NCI-H2171 (cell line): ENCODE data around the gene PROCR.
"Not testable (repeated sequence)": the region's sequence is repeated elsewhere in the genome, so short reads cannot be mapped to it uniquely, and the experiment has no call there.

ENCODE experiments used
- DNase-seq: peaks from one replicate; lab custom pipeline; 2025; lab: John Stamatoyannopoulos, UW

PROCR gene

DNA sequence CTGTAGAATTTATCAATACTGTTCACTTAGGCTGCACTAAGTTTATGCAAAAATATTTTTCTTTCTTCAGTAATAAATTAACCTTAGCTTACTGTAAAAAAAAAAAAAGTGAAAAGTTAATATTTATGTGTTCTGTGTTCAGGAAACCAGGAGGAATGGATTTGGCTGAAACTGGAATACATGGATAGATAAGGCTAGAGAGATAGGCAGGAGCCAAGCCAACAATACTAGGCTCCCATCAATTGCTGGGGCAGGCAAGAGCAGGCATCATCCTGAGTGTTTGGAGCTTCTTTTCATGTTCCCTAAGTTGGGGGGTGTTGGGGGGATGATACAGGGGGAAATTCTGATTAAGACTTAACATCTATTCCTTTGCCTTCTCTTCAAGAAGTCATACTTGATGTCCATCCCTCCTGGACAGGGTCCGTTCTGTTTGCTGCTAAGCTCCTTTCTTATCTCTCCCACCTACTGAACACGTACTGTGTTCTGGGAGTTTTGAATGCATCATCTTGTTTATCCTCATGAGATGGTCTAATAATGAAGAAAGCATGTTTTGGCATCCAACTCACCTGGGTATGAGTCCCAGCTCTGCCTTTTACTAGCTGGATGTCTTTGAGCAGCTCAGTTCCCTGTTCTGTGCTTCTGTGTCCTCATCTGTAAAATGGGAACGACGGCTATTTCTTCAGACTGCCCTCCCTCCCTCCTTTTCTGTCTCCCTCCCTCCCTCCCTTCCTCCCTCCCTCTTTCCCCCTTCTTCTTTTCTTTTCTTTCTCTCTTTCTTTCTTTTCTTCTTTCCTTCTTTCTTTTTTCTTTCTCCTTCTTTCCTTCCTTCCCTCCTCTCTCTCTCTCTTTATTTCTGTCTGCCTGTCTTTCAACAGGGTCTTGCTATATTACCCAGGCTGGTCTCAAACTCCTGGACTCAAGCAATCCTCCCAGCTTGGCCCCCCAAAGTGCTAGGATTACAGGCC lies 6.4 kb upstream of the PROCR start:
- DNase-seq: no peak

DNA sequence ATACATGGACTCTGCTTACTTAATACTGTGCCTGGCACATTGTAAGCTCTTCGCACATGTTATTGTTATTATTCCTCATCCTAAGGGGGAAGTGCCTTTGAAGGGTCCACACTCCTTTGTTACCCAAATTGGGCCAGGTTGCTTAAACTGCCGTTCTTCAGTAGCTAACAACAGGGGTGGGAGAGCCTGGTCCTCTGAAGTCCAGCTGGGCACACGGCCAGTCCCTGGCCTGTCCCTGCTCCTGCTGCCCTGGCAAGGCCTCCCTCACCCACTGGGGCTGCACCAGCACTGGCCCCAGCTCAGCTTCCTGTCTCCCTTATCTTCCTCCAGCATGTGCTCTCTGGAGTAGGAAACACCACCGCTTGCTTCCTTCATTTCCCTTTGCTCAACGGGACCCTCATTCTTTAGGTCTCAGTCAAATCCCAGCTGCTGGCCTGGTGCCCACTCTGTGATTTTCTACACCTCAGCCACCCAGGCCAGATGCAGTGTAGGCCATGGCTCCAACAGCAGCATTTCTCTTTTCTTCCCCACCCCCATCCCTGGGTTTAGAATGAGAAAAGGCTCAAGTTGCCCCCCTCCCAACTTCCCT lies 5.5 kb upstream of the PROCR start:
- DNase-seq: no peak

DNA sequence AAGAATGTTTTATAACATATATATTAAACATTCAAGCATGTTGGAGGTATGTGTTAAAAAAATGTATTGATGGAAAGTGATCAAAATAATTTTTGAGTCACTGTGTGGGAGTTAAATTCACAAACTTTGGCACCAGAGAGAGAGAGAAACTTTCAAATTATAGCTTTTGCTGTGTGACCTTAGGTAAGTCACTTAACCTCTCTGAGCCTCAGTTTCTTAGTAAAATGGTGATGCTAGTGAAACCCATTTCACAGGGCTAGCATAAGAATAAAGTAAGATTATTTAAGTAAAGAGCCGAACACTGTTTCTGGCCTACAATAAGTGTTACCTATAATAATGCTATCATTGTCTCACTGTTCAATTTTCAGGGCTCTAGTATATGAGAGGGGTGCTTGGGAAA lies 4.1 kb upstream of the PROCR start:
- DNase-seq: no peak

DNA sequence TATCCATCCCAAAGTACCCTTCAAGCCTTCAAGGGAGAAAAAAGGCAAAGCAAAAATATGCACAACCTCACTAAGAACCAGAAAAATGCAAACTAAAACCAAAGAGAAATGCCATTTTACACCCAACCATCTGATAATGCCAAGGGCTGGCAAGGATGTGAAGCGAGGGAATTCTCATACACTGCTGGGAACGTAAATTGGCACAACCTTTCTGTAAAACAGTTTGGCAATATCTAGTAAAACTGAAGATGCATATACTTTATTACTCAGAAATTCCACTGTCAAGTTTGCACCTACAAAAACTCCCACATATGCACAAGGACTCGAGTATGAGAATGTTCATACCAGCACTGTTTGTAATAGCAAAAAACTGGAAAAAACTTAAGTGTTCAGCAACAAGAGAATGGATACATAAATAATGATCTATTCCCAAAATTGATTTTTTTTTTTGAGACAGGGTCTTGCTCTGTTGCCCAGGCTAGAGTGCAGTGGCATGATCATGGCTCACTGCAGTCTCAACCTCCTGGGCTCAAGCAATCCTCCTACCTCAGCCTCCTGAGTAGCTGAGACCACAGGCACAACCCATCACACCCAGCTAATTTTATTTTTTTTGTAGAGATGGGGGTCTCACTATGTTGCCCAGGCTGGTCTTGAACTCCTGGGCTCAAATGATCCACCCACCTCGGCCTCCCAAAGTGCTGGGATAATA lies 3.0 kb upstream of the PROCR start:
- DNase-seq: not testable (repeated sequence)

DNA sequence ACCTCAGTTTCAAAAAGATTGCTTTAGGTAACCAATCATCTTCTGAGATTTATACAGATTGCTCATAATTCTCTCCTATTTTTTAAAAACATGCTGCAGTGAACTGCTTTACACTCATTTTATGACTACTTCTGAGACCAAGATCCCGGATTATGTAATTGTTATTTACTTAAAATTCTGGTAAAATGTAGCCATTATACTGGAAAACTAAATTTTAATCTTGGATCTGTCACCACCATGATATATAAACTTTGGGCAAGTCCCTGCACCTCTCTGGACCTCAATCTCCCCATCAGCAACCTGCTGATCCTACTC lies 477 bp upstream of the PROCR start:
- no peak for DNase-seq

DNA sequence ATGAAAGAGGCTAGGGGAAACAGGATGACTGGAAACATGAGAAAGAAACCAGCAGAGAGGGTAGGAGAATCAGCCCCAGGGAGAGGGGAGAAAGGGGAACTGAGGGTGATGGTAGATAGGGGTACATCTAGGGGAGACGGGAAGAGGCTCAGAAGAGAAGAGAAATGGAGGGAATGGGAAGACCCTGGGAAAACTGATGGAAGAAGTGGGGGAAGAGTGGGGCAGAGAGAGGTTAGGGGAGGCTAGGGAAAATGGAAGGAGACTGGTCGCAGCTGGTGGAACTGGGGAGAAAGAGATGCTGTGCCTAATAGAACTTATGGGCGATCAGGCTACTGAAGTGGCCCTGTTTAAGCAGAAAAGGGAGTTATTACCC lies 548 bp downstream of the PROCR start:
- no peak for DNase-seq

DNA sequence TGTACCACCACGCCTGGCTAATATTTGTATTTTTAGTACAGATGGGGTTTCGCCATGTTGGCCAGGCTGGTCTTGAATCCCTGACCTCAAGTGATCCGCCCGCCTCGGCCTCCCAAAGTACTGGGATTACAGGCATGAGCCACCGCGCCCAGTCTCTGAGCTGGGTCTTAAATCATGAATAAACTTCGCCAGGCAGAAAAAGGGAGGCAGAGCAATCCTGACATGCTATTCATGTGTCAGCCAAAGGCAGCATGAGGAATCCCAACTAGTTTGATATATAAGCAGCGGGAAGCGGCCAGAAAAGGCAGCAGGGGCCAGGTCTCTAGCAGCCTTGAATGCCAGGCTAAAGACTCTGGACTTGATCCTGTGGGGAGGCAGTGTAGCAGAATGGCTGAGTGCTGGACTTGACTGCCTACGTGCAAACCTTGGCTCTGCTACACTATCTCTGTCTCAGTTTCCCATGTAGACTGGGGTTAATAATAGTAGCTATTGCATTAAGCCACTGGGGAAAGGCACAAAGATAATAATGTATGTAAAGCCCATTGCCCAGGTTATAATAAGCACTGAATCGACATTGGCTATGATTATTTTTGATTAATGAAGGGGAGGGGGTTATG lies 1.8 kb downstream of the PROCR start:
- DNase-seq: no peak

DNA sequence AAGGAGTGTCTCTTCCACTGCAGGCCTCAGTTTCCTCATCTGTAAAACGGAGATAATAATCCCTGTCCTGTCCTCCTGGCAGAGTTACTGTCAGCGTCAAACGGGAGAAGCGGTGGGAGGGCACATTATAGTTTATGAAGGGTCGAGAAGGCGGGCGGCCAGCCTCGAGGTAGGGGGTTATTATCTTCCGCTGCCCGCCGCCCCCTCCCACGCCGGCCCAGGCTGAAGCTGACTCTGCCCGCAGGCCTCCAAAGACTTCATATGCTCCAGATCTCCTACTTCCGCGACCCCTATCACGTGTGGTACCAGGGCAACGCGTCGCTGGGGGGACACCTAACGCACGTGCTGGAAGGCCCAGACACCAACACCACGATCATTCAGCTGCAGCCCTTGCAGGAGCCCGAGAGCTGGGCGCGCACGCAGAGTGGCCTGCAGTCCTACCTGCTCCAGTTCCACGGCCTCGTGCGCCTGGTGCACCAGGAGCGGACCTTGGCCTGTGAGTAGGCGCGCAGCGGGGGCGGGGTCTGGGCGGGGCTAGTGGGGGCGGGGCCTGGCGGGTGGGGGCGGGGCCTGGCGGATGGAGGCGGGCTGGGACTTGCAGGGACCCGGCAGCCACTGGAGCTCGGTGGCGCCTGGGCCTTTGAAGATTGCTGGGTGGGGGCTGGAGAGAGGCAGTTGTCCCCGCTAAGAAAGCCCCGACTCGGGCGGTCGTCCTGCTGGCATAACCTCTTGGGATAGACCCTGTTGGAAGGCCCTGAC lies 2.8 kb downstream of the PROCR start:
- no peak for DNase-seq

DNA sequence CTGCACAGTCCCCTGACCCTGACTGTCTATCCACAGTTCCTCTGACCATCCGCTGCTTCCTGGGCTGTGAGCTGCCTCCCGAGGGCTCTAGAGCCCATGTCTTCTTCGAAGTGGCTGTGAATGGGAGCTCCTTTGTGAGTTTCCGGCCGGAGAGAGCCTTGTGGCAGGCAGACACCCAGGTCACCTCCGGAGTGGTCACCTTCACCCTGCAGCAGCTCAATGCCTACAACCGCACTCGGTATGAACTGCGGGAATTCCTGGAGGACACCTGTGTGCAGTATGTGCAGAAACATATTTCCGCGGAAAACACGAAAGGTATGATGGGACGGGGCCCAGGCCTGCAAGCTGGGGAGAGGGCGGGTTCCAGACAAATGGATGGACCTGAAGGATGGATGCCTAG lies 4.3 kb downstream of the PROCR start:
- DNase-seq: no peak

DNA sequence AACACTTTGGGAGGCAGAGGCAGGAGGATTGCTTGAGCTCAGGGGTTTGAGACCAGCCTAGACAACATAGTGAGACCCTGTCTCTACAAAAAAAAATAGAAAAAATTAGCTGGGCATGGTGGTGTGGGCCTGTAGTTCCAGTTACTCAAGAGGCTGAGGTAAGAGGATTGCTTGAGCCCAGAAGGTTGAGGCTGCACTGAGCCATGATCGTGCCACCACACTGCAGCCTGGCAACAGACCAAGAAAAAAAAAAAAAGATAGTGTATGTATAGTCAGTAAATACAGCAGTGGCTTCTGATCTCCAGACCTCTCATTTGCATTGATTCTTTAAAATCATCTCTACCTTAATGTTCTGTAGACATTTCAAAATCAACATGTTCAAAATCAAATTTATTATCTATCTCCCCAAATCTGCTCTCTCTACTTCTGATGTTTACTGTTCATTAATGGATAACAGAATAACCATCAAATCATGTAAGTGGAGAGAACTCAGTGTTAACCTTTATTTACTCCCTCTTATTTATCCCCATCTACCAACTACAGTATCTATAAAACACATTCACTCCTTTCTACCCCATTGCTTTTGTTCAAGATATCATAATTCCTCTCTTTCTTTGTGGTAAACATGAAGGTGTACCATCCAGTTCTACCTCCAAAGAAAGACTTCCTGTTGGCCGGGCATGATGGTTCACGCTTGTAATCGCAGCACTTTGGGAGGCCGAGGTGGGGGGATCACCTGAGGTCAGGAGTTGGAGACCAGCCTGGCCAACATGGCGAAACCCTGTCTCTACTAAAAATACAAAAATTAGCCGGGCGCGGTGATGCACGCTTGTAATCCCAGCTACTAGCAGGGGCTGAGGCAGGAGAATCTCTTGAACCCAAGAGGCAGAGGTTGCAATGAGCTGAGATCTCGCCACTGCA lies 7.7 kb downstream of the PROCR start:
- DNase-seq: no peak

DNA sequence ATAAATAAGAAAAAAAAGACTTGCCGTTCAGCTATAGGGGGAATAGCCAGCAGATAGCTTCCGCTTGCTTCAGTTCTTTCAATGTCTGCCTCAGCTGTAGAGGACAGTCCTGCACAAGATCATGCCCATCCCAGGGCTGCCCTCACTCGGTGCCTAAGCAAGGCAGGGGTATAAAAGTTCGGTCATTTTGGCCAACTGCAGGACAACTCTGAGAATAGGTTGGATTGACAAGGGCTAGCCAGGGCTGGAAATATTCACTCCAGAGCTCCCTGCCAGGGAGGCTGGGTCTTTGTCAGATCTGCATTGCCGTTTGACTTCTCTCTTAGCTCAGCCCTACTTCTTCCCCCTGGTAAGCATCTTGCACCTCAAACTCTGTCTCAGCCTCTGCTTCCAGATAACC lies 8.4 kb downstream of the PROCR start:
- no peak for DNase-seq

DNA sequence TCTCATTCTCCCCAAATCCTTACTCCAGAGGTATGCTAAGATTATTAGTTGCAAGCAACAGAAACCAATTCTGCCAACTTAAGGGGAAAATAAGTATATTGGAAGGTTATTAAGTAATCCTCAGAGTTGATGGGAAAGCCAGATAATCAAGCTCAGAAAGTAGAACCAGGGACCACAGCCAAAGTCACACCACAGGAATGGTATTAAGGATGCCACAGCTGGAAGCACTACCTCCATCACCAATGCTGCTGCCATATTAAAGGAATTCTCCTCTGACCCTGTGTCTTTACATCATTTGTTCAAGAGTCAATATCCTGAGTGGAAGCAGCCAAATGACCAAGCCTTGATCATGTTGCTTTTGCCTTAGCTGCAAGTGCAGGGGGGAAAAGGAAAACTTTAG lies 9.9 kb downstream of the PROCR start:
- no peak for DNase-seq

DNA sequence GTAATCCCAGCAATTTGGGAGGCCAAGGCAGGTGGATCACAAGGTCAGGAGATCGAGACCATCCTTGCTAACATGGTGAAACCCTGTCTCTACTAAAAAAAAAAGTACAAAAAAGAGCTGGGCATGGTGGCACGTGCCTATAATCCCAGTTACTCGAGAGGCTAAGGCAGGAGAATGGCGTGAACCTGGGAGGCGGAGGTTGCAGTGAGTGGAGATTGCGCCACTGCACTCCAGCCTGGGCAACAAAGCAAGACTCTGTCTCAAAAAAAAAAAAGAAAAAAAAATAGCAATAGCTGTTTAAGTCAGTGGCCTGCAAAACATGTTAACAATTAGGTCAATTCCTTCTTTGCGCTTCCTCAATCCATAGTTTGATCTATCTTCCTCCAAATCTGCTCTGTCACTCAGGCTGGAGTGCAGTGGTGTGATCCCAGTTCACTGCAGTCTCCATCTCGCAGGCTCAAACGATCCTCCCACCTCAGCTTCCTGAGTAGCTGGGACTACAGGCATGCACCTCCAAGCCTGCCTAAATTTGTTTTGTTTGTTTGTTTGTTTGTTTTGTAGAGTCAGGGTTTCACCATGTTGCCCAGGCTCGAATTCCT lies 14.9 kb downstream of the PROCR start:
- DNase-seq: not testable (repeated sequence)

DNA sequence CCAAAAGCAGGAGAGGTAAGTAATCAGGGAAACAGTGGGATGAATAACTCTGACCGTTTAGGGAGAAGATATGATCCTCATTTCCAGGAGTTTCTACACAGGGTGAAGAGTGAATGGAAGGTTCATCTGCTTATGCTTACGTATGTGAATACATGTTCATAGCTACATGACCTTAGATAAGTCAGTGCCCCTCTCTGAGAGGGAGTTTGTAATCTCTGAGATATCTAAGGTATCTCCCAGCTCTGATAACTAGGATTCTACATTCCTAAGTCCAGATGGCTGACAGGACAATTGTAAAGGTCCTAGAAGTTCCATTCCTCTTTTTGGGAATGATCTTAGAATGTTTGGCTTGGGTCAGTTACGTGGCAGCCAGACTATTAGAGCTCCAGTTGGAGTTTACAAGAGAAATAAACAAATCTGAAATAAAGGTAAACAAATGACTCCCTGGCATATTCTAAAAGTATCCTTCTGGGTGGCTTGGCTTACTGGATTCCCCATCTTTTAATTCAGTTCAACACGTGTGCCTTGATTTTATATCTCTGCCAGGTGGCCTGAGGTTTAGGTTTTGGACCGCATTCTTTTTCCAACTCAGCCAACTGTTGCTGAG lies 15.8 kb downstream of the PROCR start:
- DNase-seq: no peak

DNA sequence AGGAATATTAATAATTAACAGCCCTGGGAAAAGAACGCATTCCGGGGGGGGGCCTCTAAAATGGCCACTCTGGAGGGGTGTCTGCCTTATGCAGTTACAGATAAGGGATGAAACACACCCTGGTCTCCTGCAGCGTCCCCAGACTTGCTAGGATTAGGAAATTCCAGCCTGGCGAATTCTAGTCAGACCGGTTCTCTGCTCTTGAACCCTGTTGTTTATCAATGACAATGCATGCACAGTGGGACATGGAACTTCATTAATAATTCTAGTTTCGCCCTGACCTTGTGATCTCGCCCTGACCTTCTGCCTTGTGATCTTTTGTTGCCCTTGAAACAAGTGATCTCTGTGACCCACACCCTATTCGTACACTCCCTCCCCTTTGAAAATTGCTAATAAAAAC lies 17.4 kb downstream of the PROCR start:
- DNase-seq: not testable (repeated sequence)

DNA sequence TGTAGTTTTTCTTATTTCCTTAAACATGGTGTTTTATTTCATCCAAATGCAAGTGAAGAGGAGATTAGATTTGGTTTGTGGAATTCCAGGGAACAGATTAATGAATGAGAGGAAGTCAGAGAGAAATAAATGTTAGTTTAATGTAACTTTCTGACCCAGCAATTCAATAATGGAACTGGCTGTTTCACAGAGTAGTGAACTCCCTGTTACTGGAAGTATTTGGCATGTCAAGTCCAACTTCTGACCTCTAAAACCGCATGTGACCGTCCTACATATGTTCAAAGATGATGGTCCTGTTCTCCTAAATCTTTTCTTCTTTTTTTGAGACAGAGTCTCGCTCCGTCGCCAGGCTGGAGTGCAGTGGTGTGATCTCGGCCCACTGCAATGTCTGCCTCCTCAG lies 18.7 kb downstream of the PROCR start:
- no peak for DNase-seq

DNA sequence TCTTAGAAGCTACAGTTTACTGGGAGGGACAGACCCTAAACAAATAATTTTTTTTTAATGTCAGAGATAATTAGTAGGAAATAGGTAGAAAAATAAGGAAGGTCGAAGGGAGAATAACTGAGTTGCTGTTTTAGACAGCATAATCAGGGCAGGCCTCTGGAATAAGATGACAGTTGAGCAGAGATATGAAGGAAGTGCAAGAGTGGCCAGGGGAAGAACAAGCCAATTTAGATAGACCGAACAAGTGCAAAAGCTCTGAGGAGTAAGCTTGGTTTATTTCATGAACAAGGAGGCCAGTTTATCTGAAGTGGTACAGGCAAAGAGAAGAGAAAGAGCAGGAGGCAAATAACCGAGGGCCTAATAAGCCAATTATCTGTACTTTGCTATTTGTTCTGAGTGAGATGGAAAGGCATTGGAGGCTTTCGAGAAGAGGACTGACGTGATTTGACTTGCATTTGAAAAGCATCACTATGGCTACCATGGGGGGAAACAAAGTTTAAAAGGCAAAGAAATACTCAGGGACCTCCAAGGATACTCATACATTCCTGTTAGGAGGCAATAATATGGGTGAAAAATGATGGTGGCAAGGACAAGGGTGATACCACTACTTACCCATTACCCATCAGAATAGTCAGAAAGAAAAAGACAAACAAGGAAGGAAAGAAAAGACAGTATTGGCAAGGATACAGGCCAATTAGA lies 19.7 kb downstream of the PROCR start:
- DNase-seq: no peak

DNA sequence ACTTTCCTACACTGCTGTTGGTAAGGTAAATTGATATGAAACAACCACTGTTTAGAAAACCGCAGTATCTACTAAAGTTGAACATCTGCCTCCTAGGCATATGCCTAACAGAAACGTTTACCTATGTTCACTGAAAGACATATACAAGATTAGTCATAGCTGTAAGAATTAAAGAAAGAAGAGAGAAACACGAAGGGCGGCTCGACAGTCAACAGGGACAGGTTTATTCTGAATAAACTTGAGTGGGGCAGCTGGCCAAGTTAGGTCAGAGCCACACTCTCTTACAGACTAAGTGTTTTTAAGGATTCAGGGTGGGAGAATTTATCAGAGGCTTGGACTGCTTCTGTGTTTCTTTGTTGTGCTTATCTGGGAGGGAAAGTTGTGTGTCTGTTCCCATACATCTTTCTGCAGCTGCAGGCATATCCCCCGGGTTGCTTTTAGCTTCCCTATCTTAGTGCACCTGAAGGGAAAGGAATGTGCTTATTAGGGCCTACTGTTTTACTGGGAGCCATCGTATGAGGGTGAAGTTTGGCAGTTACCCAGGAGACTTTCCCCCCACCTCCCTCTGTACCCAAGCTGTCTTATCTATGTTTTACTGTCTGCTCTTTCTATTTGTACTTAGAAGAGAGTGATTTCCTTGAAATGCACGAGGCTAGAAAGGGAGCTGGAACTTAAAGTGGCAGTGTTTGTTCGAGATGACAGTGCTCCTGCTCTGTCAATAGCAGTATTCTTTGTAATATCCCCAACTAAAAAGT lies 20.4 kb downstream of the PROCR start:
- no peak for DNase-seq
